ENCODE data around the gene CISD1.
"Not testable (repeated sequence)": the region's sequence is repeated elsewhere in the genome, so short reads cannot be mapped to it uniquely, and the experiment has no call there.

DNA sequence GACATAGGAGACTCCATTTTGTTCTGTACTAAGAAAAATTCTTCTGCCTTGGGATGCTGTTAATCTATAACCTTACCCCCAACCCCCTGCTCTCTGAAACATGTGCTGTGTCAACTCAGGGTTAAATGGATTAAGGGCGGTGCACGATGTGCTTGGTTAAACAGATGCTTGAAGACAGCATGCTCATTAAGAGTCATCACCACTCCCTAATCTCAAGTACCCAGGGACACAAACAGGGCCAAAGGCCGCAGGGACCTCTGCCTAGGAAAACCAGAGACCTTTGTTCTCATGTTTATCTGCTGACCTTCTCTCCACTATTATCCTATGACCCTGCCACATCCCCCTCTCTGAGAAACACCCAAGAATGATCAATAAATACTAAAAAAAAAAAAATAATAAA, 24.3 kb upstream of the CISD1 start:
- not testable (repeated sequence) for TF ChIP-seq EZH2 (IDR thresholded peaks at IDR 0.05; ENCODE audit: borderline replicate concordance, low read length)
- TF ChIP-seq, protein P1, sequence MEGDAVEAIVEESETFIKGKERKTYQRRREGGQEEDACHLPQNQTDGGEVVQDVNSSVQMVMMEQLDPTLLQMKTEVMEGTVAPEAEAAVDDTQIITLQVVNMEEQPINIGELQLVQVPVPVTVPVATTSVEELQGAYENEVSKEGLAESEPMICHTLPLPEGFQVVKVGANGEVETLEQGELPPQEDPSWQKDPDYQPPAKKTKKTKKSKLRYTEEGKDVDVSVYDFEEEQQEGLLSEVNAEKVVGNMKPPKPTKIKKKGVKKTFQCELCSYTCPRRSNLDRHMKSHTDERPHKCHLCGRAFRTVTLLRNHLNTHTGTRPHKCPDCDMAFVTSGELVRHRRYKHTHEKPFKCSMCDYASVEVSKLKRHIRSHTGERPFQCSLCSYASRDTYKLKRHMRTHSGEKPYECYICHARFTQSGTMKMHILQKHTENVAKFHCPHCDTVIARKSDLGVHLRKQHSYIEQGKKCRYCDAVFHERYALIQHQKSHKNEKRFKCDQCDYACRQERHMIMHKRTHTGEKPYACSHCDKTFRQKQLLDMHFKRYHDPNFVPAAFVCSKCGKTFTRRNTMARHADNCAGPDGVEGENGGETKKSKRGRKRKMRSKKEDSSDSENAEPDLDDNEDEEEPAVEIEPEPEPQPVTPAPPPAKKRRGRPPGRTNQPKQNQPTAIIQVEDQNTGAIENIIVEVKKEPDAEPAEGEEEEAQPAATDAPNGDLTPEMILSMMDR (conservative IDR thresholded peaks at IDR 0.05 in 1 of 2, IDR thresholded peaks at IDR 0.05 in 1 of 2; ENCODE audit: extremely low read depth in 1 of 2, insufficient read depth in 1 of 2, low read depth in 1 of 2, low read length in 2 of 2): not testable (repeated sequence)
